NCI-H69 (cell line): ENCODE results near the gene CRYGA.

Experiments used
- DNase-seq: peaks from one replicate; lab custom pipeline; 2025; lab: John Stamatoyannopoulos, UW

The CRYGA gene

DNA sequence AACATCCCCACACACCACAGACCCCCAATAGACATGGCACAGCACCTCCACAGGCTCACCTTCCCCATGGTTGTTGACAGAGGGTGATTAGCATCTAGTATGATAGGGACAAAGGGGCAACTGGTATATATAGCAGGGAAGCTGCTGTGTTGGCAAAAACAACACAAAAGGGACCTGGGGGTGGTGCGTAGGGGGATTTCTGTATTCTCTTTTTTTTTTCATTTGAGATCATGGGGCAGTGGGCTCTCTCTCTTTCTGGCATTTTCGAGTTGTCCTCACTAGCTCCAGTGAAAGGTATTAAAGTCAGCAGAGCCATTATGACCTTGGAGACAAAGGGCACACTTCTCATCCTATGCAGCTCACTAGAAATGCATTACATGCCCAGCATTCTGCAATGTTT, at the start of gene CRYGA:
Gene CRYGA, minus strand, starts transcription at position 101 of the 400 bp plus-strand sequence. Its CDS starts 33 bp downstream, at position 68.
- DNase-seq = no peak

DNA sequence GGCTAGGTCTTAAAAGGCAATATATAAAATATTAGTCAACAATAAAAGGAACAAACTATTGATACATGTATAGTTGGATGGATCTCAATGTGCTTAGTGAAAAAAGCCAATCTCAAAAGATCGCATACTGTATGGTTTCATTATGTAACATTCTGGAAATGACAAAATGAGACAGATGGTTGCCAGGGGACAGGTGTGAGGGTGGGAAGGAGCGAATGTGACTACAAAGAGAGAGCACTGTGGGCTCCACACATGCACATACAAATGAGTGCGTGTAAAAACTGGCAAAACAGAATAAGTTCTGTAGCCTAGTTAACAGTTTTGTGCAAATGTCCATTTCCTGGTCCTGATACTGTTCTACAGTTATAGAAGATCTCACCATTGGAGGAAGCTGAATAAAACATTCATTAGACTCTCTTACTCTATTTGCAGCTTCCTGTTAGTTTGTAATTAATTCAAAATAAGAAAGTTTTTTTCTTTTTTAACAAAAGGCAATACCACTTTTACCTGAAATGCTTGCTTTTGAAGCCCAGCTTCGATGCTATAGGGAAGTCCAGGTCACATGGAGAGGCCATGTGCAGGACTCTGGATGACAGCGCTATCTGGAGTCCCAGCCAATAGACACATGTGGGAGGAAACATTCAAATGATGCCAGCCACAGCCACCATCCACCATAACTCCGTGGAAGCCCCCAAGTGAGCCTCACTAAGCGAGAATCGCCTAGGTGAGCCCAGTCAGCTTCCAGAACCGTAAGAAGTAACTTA, 47.5 kb upstream of the CRYGA start:
- DNase-seq = no peak

DNA sequence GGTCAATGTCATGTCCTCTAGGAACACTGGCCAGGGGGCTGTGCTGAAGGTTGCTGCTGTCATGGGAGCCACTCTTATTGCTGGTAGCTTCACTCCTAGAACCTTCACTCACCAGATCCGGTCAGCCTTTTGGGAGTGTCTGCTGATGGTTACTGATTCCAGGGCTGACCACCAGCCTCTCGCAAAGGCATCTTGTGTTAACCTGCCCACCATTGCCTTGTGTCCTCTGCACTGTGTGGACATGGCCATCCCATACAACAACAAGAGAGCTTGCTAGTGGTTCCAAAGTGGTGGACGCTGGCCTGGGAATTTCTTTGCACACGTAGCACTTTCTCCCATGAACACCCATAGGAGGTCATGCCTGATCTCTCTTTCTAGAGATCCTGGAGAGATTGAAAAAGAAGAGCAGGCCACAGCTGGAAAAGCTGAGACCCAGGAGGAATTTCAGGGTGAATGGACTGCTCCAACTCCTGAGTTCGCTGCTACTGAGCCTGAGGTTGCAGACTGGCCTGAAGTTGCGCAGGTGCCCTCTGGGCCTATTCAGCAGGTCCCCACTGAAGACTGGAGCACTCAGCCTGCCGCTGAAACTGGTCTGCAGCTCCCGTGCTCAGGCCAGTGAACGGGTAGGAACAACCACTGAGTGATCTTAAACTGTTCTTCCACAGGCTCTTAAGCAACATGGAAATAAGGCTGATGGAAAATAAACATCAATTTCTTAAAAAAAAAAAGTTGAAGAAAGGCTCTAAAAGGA, 45.1 kb upstream of the CRYGA start:
- DNase-seq = no peak

GRCh38 chr2:208207769-208208168, 44.4 kb upstream of the CRYGA start:
- no peak for DNase-seq

- DNase-seq = no peak
Observed at GRCh38 chr2:208204166-208204565, 40.8 kb upstream of the CRYGA start.

DNA sequence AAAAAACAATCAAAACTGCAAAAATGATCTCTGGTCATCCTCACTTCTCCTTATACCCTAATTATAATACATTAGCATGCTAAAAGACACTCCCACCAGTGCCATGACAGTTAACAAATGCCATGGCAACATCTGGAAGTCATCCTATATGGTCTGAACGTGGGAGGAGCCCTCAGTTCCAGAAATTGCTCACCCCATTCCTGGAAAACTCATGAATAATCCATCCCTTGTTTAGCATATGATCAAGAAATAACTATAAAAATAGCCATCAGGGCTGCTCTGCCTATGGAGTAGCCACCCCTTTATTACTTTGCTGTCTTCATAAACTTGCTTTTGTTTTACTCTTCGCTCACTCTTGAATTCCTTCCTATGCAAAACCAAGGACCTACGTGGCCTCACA, 32.1 kb upstream of the CRYGA start:
- DNase-seq = no peak

- DNase-seq = no peak
Observed at GRCh38 chr2:208192611-208193236, 29.3 kb upstream of the CRYGA start.

- DNase-seq = no peak
Observed at GRCh38 chr2:208189810-208190503, 26.6 kb upstream of the CRYGA start, which contains the start of gene C2orf80. Gene C2orf80 (minus strand): TSS chr2:208190030. CDS start chr2:208186986, 3,044 bp downstream.

GRCh38 chr2:208189069-208189809, 25.9 kb upstream of the CRYGA start:
- no peak for DNase-seq

- DNase-seq = no peak
Observed at GRCh38 chr2:208186893-208187292, 23.5 kb upstream of the CRYGA start.

- no peak for DNase-seq
Observed at GRCh38 chr2:208186465-208186864, 23.1 kb upstream of the CRYGA start.

DNA sequence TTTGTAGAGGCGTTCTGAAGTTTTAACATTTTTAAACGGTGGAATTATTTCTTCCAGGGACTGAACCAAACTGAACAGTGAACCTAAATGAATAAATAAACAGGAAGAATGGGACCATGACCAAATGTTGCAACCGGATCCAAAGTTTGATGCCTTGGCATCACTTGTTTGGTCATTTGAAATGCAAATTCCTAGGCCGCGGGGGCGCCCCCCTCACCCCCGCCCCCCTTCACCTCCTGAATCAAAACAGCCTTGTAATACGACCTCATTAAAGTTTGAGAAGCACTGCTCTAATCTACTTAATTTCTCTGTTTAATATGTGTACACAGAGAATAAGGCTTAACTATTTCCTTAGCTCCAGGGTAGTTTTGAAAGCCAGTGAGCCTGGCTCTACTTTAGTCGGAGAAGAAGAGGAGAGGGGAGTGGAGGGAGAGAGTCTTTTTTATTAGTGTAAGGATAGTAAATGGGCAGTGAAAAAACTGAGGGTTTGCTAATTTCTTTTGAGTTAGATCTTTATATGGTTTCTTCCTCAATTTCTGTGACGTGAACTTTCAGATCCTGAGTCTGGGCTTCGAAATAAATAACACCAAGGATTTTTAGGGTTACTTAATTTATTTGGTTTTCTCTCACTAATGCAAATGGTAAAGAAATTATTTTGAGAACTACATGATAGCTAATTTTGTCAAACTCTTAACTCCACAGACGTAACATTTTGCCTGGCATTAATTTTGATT, 20.8 kb upstream of the CRYGA start:
- DNase-seq = no peak

DNA sequence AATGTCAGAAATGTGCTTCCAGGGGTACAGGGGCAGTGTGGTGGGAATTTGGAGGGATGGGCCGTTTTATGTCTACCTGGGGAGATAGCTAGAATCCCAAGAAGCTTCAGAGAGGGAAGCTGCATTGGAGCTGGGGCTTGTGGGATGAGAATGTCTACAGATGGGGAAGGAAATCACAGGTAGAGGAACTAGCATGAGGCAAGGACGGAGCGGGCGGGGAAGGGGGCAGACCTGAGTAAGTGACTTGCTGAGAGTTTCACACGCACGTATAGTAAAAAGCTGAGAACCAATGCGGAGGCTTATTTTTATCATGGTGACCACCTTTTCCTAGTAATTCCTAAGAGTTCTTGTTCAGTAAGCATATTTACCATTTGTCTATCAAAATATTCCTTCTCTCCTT, 20.1 kb upstream of the CRYGA start:
- no peak for DNase-seq

DNA sequence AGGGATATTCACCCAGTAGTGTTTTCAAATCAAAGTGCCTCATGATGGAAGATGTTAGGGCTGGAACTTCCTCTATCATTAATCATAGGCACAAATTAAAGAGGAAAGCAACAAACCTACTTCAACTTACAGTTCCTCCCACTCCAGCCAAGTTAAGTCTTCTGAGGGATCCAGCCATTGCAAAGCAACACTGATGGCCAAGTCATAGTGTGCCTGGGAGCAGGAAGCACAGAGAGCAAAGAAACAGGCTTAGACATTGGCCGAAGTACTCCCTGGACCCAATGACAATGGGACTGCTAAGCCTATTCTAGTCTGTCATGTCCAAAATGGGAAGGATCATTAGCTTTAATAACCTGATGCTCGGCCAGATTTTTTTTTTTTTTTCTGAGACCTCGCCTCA, 19.4 kb upstream of the CRYGA start:
- no peak for DNase-seq

GRCh38 chr2:208179028-208179609, 15.7 kb upstream of the CRYGA start:
- DNase-seq = no peak

- DNase-seq = no peak
Observed at GRCh38 chr2:208175840-208176153, 12.4 kb upstream of the CRYGA start.

GRCh38 chr2:208175069-208175839, 11.9 kb upstream of the CRYGA start:
- peak; percentile 72 for DNase-seq

DNA sequence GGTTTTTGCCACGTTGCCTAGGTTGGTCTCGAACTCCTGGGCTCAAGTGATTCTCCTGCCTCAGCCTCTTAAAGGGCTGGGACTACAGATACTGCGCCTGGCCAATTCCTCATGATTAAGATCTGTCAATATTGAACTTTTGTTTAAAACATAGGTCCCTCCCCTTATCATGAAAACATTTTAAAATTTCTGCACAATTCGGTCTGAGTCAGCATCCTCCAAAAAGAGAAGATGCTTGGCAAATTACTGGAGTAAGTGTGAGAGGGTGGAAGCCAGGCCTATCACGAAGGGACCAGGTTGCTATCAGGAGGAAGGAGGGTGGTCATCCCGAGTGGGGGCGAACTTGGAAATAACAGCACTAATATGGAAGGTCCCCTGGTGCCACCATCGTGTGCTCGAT, 10.8 kb upstream of the CRYGA start:
- DNase-seq = no peak

GRCh38 chr2:208172125-208172524, 8.7 kb upstream of the CRYGA start:
- no peak for DNase-seq
